Thymus (tissue), 11 donors: ENCODE measurements around the gene ALOX5. TPM values are rescaled to one million over a fixed set of nuclear protein-coding genes. Genes with fewer than 3 reads are reported as not detected.

Source experiments
- DNase-seq, 9 donors: peaks; one replicate each; pipeline ENCODE4 v3.0.0-alpha.2; 2013; ENCODE audit warnings: low spot score in 9 of 9, low read depth in 6 of 9, missing footprints in 1 of 9
- H3K27ac ChIP-seq, 2 donors: one replicate each; pipeline ENCODE4 v1.5.1; 2013; ENCODE audit warnings: control low read depth in 1 of 2, low read depth in 1 of 2, low read length in 1 of 2, mild to moderate bottlenecking in 1 of 2, moderate library complexity in 1 of 2
- H3K27me3 ChIP-seq, 2 donors: one replicate each; pipeline ENCODE4 v1.5.1; 2013; ENCODE audit warnings: low read length in 1 of 2; ENCODE audit not compliant: control insufficient read depth in 2 of 2, insufficient read depth in 1 of 2
- H3K36me3 ChIP-seq, 2 donors: one replicate each; pipeline ENCODE4 v1.5.1; 2013; ENCODE audit warnings: low read length in 1 of 2, mild to moderate bottlenecking in 1 of 2, moderate library complexity in 1 of 2; ENCODE audit not compliant: control insufficient read depth in 2 of 2, insufficient read depth in 2 of 2
- H3K4me1 ChIP-seq, 2 donors: one replicate each; pipeline ENCODE4 v1.5.1; 2013; ENCODE audit warnings: low read length in 2 of 2; ENCODE audit not compliant: control insufficient read depth in 2 of 2, insufficient read depth in 2 of 2
- H3K4me3 ChIP-seq, 2 donors: one replicate each; pipeline ENCODE4 v1.5.1; 2013; ENCODE audit warnings: low read length in 2 of 2, control low read depth in 1 of 2, mild to moderate bottlenecking in 1 of 2
- H3K9me3 ChIP-seq, 2 donors: one replicate each; pipeline ENCODE4 v1.5.1; 2013; ENCODE audit warnings: low read length in 1 of 2, mild to moderate bottlenecking in 1 of 2; ENCODE audit not compliant: control insufficient read depth in 2 of 2, insufficient read depth in 1 of 2
- WGBS: extraction: QIAGEN DNeasy Blood & Tissue Kit; methylation state at CpG from one replicate; pipeline ENCODE4 v1.1.7; 2013; 5-methylcytosine and 5-hydroxymethylcytosine counted together
- polyA plus RNA-seq: library from polyadenylated mRNA; stranded (reverse); fragments of 200-250 nt; gene quantifications from one replicate; pipeline ENCODE4 v1.2.3, GENCODE V29; 2013
- total RNA-seq: library from RNA; stranded (reverse); fragments of 120-200 nt; gene quantifications from one replicate; pipeline ENCODE4 v1.2.4, GENCODE V29; 2013
- donor health status: healthy.

The ALOX5 gene
- total and polyA plus RNA-seq, 2 donors, result 6.7 to 18.9 TPM

DNA sequence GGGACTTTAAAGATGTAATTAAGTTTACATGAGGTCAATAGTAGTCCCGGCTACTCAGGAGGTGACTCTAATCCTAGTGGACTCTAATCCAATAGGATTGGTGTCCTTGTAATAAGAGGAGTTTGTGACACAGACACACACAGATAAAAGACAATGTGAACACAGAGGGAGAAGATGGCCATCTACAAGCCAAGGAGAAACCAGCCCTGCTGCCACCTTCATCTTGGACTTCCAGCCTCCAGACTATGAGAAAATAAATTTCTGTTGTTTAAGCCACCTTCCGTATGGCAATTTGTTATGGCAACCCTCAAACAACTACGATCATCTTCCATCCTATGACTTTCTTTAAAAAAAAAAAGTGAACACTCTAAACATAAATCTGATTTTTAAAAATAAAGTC is 116.3 kb downstream of the ALOX5 start:
- no peak for DNase-seq
- Histone ChIP-seq H3K4me3 (no peak overlapping the region), H3K36me3 (peaks cover 0 to 7% of the 10 kb centered on the region in 2 donors), H3K4me1 (no peaks in the 10 kb centered on the region), H3K27me3 (no peaks in the 10 kb centered on the region), H3K27ac (no peak overlapping the region), H3K9me3 (no peaks in the 10 kb centered on the region)
- WGBS, result 96% methylated on average over 3 of the region's 3 CpGs

GRCh38 chr10:45491061-45491460 is 117.0 kb downstream of the ALOX5 start:
- H3K27ac ChIP-seq, result no peak overlapping the region
- no peaks in the 10 kb centered on the region for H3K27me3 ChIP-seq
- H3K36me3 ChIP-seq, result peaks cover 0 to 4% of the 10 kb centered on the region in 2 donors
- H3K4me1 ChIP-seq, result no peaks in the 10 kb centered on the region
- no peaks in the 10 kb centered on the region for H3K9me3 ChIP-seq
- WGBS, result 83% methylated on average over 7 of the region's 7 CpGs
- H3K4me3 ChIP-seq, result no peak overlapping the region
- no peak for DNase-seq

Other genes with a start within 250 kb of the ALOX5 start
- 0.28 TPM for gene OR13A1, start 58.6 kb upstream of the ALOX5 start, total RNA-seq
- 2.2 TPM for gene OR13A1, start 58.6 kb upstream of the ALOX5 start, polyA plus RNA-seq